NCI-H2029 treated with DMSO at 0.1 percent for 48 hours (cell line): ENCODE measurements around the gene CLIC3.
"Not testable (repeated sequence)": the region's sequence is repeated elsewhere in the genome, so short reads cannot be mapped to it uniquely, and the experiment has no call there.

Source experiments
- DNase-seq: peaks from one replicate; lab custom pipeline; 2025; lab: John Stamatoyannopoulos, UW

Gene CLIC3

DNA sequence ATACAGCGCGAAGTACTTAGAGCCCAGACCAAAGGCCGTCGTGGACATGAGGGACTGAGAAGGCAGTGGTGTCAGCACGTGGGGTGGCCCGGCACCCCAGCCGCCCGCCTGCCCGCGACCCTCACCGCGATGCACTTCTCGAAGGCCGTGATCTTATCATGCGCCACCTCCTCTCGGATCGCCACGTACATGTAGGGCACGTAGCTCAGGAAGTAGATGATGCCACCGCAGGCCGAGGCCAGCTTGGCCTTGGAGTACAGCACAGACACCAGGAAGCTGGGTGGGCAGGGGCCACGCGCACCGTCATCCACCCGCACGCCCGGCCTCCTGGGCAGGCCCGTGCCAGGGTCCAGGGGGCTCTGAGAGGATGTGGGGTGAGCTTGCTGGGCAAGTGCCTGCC lies 20.7 kb upstream of the CLIC3 start:
- no peak for DNase-seq

DNA sequence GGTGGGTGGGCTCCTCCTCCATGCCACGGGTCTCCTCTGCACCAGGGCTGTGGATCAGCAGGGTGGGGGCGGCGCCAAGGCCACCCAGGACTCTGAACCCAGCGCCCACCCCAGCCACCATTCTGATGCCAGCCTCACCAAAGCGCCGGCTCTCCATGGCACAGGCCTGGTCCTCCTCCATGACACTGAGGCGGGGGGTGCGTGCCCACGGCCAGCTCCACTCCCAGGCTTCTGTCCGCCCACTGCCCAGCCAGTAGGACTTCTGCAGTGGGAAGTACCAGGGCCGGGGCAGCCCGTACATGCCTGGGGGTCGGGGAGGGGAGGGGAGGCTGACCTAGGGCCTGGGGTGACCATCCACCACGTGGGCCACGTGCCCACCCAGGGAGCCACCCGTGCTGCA lies 20.1 kb upstream of the CLIC3 start:
- no peak for DNase-seq

DNA sequence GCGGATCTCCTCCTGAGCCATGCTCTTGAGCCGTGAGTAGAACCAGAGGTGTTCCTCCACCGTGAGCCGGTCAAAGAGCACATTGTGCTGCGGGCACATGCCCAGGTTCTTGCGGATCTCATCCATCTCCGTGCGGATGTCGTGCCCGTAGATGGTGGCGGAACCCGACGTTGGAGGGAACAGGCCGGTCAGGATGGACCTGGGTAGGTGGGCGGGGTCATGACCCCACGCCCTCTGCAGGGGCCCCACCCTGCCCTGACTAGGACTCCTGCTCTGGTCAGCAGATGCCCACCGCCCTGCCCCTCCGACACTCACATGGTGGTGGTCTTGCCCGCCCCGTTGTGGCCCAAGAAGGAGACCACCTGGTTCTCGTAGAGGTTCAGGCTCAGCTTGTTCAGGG lies 19.6 kb upstream of the CLIC3 start:
- DNase-seq: no peak

DNA sequence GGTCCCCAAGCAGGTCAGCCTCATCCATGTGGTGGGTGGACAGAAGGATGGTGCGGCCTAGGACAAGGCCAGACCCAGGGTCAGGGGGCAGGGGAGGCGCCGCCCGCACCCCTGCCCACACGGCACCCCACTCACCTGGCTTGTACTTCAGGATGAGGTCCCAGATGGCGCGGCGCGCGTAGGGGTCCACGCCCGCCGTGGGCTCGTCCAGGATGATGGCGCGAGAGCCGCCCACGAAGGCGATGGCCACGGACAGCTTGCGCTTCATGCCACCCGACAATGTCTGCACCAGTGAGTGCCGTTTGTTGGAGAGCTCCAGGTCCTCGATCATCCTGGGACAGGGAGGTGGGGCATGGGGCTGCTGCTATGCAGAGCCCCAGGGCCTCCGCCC lies 19.2 kb upstream of the CLIC3 start:
- DNase-seq: no peak

DNA sequence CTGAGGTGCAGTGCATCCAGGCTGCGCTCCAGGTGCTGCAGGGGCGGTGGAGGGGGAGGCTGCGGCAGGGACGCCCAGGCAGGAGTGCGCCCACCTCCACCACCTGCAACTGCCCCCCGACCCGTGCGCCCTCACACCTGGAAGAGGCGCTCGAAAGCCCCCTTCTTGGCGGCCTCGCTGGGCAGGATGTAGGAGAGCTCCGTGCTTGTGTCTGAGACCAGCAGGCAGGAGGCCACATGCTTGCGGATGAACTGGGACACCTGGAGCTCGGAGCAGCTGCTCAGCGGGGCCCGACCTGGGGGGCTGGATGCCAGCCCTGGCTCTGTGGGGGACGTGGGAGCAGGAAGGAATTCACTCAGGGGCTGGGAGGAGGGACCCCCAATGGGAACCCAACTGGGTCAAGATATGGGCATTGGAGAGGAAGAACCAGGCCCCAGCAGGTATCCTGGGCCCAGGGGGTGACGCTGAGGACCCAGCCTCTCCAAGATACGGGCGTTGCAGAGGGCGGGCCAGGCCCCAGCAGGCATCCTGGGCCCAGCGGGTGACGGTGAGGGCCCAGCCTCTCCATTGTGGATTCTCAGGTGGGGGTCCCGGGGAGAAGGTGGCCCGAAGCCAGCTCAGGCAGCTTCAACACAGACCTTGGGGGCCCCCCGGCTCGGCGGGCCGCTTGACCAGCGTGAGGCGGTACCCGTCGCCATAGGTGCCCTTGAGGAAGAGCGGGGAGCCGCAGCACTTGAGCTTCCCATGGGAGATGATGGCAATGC lies 18.6 kb upstream of the CLIC3 start:
- DNase-seq: no peak

DNA sequence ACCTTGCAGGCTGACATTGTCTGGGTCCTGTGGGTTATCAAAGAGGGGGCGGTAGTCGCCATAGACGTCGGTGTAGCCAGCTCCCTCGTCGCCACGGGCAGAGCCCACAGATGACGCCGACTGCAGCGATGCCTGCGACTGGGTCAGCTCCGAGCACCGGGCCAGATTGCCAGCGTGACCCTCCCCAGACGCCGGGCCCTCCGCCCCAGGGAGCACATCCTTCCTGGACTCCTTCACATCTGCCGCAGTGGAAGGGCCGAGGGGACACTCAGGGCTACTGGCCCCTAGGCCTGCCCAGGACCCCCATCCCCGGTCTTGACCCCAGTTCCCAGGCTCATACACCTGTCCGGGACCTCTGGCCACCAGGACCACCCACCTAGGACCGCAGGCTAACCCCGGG lies 17.8 kb upstream of the CLIC3 start:
- DNase-seq: no peak

DNA sequence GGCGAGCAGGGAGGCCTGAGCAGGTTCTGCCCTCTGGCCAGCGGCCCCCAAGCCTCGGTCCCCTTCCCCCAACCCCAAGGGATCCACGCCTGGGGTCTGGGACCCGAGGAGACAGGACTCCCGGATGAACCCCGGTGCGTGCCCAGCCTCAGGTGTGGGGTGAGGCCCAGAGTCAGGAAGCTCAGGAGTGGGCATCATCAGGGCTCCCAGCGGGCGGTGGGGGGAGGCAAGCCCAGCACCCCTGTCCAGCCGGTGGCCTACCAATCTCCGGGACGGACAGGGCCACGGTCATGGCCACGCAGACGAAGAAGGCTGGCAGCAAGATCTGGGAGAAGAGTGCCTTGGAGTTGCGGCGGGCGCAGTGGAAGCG lies 17.2 kb upstream of the CLIC3 start:
- DNase-seq: no peak

DNA sequence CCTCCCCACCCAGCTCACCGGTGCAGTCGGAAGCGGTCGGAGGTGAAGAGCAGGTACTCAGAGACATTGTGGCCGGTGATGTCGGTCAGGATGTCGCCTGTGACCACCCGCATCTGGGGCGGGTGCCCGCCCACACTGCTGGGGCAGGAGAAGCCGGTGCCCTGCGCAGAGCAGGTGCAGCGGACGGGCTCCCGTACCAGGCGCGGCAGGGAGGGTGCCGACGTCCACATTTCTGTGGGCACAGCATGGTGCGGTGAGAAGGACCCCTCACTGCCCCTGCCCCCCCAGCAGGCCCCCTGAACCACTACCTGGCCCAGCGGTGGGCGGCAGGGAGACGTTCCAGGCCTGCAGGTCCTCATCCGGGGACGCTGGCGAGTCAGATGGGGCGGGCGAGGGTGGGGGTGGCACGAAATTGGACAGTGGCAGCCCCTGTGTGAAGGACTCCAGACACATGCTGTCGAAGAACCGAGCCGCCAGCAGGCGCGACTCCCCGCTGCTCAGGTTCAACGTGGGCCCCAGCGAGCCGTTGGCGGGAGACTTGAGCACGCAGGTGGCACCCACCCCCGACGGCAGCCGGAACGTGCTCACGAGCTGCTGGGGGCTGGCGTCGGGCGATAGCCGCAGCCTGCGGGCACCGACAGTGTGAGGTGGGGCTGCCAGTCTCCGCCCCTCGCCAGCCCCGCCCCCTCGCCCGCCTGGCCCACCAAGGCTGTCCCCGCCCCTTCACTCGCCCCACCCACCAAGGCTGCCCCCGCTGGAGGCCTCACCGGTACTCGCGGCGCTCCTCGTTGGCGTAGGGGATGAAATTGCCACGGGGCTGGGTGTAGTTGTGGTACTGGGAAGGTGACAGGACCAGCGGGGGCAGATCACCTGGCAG lies 16.6 kb upstream of the CLIC3 start:
- no peak for DNase-seq

DNA sequence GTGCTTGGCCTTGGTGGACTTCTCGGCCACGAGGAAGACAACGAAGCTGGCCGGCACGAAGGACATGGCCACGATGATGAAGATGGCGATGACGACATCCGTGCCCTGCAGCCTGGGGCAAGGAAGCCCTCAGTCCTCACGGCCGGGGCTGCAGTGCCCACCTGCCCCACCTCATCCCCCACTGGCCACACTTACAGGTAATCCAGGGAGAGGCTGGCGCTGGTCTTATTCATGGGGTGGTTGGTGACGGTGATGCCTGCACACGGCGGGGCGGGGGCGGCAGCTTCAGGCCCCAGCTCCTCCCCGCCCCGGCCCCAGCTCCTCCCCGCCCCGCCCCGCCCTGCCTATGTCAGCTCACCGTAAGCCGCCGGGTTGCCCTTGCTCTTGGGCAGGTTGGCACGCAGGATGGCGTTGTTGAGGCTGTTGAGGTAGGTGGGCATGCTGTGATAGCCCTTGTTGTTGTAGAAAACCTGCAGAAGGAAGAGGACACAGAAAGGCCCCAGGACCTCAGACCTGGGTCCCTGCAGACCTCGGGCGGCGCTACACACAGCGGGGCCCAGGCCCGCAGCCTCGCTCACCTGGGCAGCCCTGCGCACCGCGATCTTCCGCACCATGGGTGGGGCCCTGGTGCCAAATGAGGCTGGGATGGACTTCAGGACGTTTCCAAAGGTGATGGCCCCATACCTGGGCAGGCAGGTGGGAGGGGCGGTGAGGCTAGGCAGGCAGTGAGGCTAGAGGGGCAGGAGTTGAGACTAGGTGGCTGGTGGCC lies 15.7 kb upstream of the CLIC3 start:
- no peak for DNase-seq

DNA sequence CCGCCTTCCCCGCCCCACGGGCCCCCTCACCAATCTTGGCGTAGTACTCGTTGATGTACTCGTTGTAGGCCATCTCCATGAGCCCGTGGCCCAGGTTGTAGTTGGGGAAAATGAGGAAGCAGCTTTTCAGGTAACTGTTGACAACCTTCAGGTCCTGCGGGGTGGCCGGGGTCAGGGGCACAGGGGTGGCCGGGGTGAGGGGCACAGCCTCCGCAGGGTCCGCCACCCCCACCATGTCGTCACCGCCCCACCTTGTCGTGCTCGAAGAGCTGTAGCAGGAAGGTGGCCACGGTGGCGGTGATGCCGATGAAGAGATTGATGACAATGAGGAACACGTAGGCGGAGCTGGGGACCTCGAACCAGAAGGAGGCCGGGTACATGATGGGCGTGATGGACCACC lies 14.8 kb upstream of the CLIC3 start:
- DNase-seq: no peak

DNA sequence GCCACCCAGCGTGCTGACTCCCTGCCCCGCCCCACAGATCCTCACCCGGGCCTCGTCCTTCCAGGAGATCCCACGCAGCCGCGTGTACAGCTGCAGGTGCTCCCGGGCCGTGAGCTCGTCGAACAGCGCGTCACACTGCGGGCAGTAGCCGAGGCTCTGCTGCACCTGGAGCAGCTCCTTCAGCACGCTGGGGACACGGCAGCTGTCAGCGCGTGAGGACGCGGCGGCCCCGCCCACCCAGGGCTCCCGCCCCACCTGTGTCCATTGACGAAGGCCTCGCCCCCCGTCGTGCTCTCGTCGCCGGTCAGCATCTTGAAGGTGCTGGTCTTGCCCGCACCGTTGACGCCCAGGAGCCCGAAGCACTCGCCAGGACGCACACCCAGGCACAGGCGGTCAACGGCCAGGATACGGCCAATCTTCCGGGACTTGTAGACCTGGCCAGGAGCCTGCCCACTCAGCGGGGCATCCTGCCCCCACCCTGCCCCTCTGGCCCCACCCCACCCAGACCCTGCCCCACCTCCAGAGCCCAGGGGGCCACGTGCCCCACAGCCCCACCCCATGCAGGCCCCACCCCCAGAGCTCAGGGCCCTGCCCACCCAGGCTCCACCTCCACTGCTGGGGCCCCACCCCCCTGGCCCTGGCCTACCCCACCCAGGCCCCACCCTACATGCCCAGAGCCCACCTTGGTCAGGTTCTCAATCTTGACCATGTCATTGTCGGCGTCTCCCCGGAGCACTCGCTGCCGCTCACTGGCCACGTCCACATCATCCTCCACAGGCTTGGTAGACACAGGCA lies 13.8 kb upstream of the CLIC3 start:
- DNase-seq: no peak

DNA sequence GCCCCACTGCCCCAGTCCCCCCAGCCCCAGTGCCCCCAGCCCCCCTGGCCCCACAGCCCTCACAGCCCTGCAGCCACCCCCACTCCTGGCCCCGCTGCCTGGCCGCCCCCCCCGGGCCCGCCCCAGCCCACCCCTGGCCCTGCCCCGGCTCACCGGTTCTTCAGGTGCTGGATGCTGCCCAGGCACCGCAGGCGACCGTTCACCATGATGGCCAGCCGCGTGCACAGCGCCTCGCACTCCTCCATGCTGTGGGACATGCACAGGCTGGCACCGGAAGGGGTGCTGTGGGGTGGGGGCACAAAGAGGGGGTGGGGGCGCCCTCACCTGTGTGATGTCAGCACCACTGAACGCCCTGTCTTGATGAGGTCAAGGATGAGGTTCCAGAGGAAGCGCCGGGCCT lies 12.8 kb upstream of the CLIC3 start:
- no peak for DNase-seq

DNA sequence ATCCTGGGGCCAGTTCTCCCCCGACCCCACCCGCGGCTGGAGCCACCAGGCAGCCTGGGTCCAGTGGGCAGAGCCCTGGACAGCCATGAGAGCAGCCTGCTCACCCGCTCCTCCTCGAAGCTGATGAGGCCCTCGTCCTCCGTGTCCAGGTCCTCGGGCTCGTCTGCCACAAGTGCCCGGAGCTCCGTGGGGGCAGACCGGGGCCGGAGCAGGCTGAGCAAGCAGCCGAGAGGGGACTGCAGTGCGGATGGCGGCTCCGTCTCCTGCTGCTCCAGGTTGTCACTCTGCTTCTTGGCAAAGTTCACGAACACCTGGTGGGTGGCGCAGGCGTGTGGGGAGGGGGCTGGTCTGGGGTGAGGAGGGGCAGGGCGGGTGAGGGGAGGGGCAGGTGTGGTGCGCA lies 11.9 kb upstream of the CLIC3 start:
- no peak for DNase-seq

DNA sequence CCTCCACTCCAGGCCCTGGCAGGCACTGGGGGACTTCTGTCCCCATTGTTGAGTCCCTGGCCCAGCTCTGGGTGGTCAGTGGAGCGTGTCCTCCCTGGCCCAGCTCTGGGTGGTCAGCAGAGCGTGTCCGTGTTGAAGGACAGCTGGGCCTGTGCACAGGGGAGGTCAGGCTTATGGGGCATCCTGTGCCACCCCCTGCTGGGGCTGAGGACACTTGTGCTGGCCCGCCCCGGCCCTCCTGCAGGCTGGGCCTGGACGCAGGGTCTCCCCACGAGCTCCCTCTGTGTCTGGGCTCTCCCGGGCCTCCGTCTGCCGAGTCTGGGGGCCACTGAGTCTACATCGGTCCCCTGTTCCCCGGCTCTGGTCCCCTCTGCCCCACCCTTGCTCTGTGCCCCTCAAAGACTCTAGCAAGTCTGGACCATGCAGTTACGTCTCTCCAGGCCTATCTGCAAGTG lies 11.5 kb upstream of the CLIC3 start:
- no peak for DNase-seq

DNA sequence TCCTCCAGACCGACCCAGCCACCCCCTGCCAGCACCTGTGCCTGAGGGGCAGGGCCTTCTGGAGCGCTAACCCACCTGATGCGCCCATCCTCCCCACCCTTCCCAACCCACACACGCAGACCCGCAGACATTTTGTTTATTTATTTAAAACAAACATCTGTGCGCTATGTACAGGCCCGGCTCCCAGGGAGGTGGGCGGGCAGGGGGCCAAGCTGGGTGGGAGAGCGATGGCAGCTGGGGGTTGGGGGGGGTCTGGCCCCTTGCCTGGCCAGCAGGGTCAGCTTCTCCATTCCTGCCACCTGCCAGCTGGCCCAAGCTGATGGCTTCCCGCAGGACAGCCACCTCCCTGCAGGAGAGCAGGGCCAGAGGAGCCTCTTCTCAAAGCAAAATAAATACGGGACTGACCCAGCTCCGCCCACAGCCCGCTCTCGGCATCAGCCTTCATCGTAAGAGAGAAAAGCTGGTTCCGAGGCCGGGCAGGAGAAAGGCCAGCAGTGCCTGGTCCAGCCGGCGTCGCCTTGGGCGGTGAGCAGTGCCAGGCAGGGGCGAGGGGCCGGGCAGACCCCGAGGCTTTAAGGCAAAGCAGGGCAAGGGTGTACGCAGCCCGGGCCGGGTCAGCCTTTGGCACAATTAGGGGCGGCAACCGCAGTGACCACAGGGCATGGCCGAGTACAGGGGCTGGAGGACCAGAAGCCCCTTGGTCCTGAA lies 10.9 kb upstream of the CLIC3 start:
- peak; percentile 53 for DNase-seq

DNA sequence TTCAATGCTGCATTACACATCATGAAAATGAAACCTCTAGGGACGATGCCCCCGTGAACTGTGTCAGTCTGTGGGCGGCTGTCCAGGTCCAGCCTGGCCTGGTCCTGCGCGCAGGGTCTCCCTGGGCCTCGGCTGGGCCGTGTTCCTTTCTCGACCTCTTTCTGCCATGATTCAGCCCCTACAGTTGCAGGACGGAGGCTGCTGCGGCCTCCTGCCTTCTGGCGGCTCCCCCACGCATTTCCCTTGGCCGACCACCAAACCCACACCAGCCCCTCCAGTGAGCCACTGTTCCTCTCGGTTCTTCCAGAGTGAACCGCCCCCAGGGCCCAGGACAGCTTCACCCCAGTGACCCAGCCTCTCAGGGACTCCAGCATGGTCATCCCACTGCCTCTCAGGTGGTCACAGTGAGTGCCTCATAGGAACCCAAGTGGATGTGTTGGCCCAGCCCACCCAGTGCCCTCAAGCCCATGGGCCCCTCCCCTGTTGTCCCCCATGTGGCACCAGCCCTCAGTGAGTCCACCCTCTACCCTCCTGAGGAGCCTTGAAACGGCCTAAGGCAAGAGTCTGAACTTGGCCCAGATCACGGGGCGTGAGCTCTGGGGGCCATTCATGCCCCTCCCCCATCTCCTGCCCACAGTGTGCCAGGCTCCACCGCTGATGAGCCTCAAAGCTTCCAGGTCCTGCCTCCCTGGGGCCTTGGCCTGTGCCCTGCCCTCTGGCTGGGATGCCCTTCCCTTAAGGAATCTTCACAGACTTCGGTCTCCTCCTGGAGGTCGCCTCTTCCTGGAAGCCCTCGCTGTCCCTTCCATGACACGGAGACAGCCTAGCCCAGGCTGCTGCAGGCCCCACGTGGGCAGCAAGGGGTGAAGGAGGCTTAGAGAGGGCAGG lies 10.0 kb upstream of the CLIC3 start:
- DNase-seq: no peak

DNA sequence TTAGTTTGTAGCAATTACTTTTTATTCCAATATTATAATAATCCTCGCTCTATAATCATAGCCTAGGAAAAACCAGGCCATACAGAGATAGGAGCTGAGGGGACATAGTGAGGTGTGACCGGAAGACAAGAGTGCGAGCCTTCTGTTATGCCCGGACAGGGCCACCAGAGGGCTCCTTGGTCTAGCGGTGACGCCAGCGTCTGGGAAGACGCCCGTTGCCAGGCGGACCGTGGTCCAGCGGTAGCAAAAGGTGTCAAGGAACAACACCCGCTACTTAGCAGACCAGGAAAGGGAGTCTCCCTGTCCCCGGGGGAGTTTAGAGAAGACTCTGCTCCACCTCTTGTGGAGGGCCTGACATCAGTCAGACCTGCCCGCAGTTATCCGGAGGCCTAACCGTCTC lies 7.9 kb upstream of the CLIC3 start:
- not testable (repeated sequence) for DNase-seq

DNA sequence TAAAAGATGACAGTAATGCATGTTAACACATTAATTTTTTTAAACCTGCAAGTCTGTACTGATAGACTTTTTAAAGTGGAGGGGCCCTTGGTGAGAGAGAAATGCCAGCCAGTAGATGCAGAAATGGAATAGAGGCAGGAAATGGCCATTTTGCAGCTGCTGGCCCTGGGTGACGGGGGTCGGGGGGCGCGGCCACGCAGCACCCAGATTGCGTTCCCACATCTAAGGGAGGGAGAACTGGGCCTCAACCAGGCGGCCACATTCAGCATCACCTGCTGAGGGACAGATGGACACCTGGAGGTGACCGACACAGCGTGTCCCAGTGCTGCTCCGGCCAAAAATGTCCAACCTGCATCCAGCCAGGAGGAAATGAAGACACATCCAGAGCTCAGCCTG lies 6.3 kb upstream of the CLIC3 start:
- no peak for DNase-seq

DNA sequence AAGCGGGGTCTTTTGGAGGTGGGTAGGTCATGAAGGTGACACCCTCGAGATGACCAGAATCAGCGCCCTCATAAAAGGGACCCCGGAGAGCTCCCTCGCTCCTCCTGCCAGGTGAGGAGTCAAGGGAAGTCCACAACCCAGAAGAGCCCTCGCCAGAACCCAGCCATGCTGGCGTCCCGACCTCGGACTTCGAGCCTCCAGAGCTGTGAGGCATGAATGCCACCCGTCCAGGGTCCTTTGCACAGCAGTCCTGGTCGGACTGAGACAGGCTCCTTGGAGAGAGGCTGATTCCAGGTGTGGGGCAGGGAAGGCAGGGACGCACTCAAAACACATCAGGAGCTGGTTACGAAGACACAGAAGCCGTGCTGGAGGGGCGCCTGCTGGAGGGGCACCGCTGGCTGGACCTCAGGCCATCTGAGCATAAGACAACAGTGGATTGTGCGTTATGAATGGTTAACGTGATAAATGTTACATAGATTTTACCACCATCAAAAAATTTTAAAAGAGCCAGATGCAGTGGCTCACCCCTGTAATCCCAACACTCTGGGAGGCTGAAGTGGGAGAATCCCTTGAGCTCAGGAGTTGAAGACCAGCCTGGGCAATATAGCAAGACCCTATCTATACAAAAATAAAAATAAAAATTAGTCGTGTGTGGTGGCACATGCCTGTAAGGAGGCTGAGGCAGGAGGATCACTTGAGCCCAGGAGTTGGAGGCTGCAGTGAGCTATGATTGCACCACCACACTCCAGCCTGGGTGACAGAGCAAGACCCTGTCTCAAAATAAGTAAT lies 5.7 kb upstream of the CLIC3 start:
- DNase-seq: no peak
